B cell (primary cell): Measurements from ENCODE around the gene OPTN.

Experiments
- CTCF ChIP-seq: fragments of 200-600 bp; IDR thresholded peaks from one replicate; pipeline ENCODE4 v1.8.0; 2022; ENCODE audit warnings: antibody characterized with exemption, mild to moderate bottlenecking
- EZH2 ChIP-seq: IDR thresholded peaks from 2 replicates; pipeline ENCODE4 v1.6.1; 2012; ENCODE audit warnings: borderline replicate concordance, low read depth, mild to moderate bottlenecking, moderate library complexity, low read length; ENCODE audit not compliant: insufficient read depth, poor library complexity, severe bottlenecking

GRCh38 chr10:13167568-13167967 lies 67.6 kb downstream of the OPTN start:
- TF ChIP-seq CTCF (no peak), EZH2 (no peak)
